Hematopoietic multipotent progenitor cell treated with erythropoietin and hydrocortisone succinate and interleukin-3 and kit ligand, for 6 days (in vitro differentiated cells): ENCODE measurements around the gene RTL1.

Source experiments
- DNase-seq: peaks from one replicate; pipeline ENCODE4 v3.0.0-alpha.2; 2015

The RTL1 gene

GRCh38 chr14:100864960-100865681, 38.4 kb downstream of the RTL1 start:
- no peak for DNase-seq

DNA sequence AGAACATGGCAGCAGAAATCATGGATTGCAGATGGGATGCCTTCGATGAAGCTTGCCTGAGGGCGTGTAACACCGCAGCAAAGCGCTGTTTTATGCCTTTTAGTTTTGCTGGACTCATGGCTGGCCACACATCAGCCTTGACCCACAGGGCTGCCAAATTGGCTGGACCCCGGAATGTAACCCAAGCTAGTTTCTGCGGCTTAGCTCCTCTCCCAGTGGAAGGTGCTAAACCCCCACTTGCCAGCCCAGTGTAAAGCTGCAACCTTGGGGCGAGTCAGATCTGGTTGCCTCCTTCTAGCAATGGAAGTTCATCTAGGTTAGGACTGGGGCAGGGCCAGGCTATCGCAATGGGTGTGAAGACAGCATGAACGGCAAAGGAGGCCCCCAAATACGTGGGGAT, 39.3 kb downstream of the RTL1 start:
- no peak for DNase-seq

DNA sequence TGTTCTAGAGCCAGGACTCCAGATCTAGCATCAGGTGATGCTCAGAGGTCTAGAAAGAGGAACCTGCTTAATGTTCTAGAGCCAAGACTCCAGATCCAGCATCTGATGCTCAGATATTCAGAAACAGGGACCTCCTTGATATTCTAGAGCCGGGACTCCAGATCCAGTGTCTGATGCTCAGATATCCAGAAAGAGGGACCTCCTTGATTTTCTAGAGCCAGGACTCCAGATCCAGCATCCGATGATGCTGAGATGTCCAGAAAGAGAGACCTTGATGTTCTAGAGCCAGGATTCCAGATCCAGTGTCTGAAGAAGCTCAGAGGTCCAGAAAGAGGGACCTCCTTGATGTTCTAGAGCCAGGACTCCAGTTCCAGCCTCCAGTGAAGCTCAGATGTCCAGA, 40.7 kb downstream of the RTL1 start:
- no peak for DNase-seq

DNA sequence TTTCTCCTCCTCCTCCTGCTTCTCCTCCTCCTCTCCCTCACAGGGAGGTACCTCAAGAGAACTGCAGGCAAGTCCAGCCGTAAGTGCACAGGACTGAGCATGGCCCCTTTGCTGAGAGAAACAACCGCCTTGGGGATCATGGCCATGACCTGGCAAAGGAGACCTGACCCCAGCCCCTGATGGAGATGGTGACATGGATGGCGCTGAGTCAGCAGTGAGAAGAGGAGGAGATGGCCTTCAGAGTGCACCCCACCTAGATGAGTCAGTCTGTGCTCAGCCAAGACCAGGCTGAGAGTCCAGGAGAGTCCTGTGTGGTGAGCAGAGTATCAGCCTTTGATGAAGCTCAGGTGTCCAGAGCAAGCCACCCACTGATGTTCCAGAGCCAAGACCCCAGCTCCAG, 41.2 kb downstream of the RTL1 start:
- no peak for DNase-seq

- no peak for DNase-seq
Observed at GRCh38 chr14:100861937-100862247, 41.6 kb downstream of the RTL1 start.

- no peak for DNase-seq
Observed at GRCh38 chr14:100861188-100861936, 42.2 kb downstream of the RTL1 start.

GRCh38 chr14:100860556-100861187, 42.9 kb downstream of the RTL1 start:
- no peak for DNase-seq

GRCh38 chr14:100859781-100860180, 43.7 kb downstream of the RTL1 start:
- no peak for DNase-seq

DNA sequence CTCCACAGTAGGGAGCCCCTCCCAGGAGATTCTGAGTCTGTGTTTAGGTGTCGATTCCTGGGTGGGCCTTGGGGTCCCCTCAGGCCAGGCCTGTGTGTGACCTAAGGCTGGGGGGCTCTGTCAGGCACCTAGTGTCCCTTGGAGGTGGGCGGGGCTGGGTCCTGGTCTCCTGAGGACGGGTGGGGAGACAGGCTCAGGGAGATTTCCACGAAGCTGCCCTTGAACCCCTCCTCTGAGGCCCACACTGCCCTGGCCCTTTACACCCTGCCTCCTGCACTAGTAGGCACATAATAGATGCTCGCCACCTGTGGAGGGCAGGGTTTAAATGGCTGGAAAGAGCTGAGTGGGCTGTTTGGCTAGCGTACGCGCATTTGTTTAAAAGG, 44.7 kb downstream of the RTL1 start:
- no peak for DNase-seq

- no peak for DNase-seq
Observed at GRCh38 chr14:100857923-100858837, 45.3 kb downstream of the RTL1 start.

DNA sequence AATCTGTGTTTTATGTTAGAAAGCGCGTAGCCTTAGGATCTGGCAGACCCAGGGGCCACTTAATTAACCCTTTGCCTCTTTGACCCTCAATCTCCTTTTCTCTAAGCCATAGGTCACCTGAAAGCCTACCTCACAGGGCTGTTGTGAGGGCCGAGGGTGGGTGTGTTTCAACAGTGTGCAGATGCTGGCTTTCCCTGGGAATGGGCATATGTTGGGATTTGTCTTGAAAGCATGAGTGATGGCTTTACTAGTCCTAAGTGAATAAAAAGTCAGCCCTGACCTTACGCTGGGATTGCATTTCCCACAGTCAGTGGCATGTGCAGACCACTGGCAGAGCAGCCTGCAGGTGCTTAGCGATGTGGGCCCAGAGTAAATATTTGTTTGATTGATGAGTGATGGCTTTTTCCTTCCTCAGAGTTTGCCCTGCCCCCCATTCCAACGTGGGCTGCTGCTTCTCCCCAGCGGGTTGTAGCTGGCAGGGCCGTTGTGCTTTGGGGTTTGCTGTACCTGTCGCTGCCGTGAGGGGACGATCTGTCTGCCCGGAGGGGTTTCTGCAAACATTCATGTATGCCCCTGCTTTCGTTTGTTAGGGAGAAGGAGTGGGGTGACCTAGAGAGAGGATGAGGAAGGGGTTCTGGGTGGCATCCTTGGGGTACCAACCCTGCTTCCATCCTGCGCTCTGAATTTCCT, 46.1 kb downstream of the RTL1 start:
- DNase-seq = no peak

DNA sequence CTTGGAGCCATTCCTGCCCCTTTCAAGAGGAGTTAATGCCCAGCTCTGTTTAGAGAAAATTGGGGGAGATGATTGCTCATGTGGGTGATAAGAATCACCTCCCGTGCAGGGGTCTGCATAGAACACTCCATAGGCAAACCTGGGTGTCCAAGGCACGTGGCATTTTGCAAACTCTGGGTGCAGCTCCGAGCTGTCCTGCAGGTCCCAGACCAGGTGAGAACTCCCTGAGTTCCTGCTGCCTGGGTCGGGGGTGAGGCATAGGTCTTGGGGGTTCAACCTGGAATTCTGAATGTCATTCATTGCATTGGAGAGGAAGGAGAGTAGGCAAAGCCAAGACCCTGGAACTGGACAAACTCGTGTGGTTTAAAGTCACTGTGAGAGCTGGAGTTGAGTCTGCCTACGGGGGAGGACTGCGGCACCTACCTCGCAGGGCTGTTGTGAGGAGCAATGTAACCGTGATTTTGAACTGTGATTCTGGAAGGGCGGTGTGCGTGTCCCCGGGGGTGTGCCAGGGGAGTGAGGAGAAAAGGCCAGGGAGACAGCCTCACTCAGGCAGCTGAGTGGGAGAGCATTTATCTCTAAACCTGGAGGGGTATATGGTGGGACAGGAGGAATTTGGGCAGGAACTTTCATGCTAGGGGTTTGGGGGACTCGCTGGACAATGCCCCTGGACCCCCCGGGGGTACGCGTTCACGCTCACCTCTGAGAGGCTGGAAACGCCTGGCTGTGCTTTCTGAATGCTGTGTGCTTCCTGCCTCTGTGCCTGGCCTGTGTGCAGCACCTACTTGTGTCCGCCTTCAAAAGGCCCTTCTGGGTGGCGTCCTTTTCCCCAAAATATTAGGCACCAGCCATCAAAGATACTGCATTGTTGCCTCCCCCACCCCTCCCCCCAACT, 47.2 kb downstream of the RTL1 start:
- DNase-seq = no peak

GRCh38 chr14:100855256-100855930, 48.1 kb downstream of the RTL1 start:
- no peak for DNase-seq

DNA sequence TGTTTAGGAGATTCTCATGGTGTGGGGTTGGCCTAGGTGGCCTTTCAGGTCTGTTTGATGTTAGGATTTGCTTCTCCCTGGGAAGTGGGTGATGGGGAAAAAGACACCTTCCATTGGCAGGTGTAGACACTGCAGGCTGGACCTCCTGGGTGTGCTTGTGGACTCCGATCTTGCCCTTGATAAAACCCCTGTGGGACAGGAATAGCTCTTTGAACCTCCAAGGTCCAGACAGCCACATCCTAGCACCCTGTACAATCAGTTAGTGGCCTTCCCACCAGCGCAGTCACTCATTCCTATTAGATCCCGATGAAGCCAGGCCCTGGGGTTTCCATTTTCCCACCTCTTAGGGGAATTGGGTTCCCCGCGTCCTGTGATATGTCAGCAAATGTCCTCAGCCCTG, 49.1 kb downstream of the RTL1 start:
- no peak for DNase-seq

- no peak for DNase-seq
Observed at GRCh38 chr14:100851946-100852620, 51.4 kb downstream of the RTL1 start.

DNA sequence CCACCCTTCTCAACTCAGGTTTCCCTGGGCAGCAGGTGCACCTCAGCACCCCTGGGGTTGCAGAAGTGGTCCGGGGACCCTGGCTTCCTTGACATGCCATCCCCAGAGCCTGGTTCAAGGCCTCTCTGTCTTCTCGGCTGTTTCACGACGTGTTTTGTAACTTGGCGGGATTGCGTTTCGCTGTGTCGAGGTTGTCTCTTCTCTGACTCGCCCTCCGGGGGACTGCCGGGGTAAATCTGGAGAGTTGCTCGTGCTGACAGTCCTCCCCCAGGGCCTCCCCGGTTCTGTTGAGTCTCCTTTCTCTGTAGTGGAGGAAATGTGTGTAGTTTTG, 52.0 kb downstream of the RTL1 start:
- no peak for DNase-seq

- peak; percentile 90 for DNase-seq
Observed at GRCh38 chr14:100850841-100851585, 52.5 kb downstream of the RTL1 start.

DNA sequence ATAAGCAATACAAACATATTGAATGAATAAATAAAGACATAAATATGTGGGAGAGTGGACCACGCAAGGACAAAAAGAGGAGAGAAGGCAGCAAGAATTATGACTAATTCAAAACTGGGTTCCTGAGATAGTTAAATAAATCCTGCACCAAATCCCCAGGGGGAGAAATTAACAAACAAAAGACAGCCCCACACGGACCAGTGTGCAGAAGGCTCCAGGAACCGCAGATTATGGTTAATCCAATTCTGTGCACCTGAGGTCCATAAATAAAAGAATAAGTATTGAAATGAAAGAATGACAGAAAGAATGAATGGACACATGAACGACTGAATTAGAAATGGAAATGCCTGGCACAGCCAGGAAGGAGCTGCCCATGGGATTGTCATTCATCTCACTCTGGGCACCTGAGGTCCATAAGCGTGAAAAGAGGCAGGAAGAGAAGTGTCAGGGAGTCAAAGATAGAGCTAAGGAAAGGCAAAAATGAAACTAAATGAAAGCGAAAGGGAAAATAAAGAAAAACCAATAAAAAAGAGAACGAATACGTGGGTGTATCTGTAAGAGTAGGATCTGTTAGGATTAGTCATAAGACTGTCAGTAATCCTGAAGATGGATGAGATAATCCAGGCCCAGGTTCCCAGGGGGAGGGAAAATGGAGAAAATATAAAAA, 54.3 kb downstream of the RTL1 start:
- DNase-seq = no peak

DNA sequence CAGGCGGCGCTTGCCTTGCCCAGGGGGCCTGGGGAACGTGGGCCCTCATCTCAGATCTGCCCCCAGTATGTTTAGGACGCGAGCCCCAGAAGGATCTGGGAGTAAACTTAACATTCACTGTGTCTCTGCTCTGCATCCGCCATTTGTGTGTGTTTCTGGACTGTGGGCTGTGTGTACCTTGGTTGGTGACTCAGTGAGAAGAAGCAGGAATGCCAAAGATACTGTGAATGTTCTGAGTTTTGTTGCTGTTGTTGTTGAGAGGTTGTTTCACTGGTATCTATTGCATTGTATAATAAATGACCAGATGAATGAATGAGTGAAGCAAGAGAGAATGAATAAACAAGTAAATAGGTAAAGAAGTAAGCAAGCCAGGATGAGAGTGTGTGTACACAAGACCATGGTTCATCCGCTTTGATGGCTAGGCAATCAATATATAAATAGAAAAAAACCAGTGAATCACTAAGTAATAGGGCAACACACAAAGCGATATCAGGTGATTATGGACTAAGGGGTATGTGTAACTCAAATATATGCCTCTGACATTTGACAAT, 57.1 kb downstream of the RTL1 start:
- no peak for DNase-seq
